Frontal cortex (tissue), 4 donors: Measurements from ENCODE around the gene CDC42. TPM values are rescaled to one million over a fixed set of nuclear protein-coding genes. Genes with fewer than 3 reads are reported as not detected.

Experiments
- DNase-seq, 2 donors: peaks; one replicate each; pipeline ENCODE4 v3.0.0; 2012; ENCODE audit warnings: low spot score in 2 of 2
- FAIRE-seq: peaks from 2 replicates; lab custom pipeline; 2012; peaks lifted over from hg19 to GRCh38; lab: Jason Lieb, UNC
- total RNA-seq: library from RNA; depleted of rRNA; stranded (reverse); fragments of >200 nt; gene quantifications from one replicate; pipeline ENCODE4 v1.2.3, GENCODE V29; 2014
- donor health status: control.
- donor health status: control.
- donor health status: control.

The CDC42 gene
- total RNA-seq, 1 donor from 2014 or later = 468 TPM

DNA sequence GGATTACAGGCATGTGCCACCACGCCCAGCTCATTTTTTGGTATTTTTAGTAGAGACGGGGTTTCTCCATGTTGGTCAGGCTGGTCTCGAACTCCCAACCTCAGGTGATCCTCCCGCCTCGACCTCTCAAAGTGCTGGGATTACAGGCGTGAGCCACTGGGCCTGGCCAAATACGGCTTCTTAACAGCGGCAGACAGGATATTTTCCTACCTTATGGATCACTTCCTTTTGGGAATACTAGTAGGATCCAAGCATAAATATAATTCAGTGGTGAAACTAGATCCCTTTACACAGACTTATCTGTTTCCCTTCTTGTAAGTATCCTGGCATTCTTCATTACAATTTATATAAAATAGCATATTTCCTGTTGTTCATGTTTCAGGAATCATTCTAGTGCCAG is 49.5 kb downstream of the CDC42 start:
- DNase-seq (no peak), FAIRE-seq (no peak)

DNA sequence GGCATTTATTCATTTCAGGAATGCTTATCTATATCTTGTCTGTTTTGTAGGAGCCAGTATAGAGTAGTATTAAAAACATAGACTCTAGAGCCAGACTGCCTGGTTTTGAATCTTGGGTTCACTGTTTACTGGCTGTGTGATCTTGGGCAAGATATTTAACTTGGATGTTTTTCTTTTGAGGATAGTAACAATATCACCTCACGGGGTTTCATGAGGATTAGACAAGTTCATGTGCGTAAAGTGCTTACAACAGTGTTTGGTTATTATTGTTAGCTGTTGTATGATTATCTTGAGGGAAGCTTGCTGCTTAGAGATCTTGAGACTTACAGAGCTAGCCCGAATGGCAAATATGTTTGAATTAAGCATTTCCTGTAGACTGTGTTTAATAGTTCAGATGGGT is 50.2 kb downstream of the CDC42 start:
- FAIRE-seq (no peak), DNase-seq (no peak)

GRCh38 chr1:22104094-22104493 is 51.6 kb downstream of the CDC42 start:
- DNase-seq (no peak), FAIRE-seq (no peak)

- DNase-seq = no peak
- no peak for FAIRE-seq
Observed at GRCh38 chr1:22104865-22105437, 52.4 kb downstream of the CDC42 start.

GRCh38 chr1:22105611-22106207 is 53.2 kb downstream of the CDC42 start:
- DNase-seq = no peak

GRCh38 chr1:22107126-22107525 is 54.6 kb downstream of the CDC42 start:
- no peak for DNase-seq
- no peak for FAIRE-seq

More at GRCh38 chr1:22105611-22106207, 53.2 kb downstream of the CDC42 start:
- FAIRE-seq = no peak

DNA sequence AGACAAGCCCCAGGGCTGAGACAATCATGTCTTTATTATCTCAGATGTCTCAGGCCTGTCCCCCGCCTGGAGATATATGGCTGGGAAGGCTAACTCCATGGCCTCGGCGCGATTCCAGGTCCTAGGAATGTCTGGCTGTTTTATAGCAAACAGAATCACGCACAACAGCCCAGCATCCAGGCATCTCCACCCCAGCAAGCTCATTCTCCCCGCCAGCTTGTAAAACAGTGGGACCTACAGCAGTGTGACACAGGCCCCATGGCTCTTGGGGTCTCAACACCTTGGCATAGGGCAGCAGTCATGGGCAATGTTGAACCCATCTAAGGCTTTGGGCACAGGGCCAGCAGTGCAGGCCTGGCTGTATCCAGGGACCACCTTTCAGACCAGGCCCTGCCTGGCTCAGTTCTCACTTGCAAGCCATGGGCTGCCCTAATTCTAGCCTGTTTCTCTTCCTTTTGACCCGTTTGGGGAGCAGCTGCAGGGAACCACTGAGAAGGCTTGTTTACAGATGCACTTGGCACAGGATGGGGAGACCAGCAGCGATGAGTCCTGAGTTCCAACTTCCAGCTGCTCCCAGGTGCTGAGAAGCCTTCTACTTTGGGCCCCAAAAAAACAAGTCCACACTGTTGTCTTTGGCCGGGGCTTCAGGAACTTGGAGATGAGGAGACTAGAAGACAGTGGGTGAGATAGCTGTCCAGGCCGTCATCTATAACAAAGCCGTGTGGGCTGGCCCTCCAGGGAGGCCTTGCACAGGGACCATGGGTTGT is 56.0 kb downstream of the CDC42 start:
- no peak for DNase-seq

GRCh38 chr1:22110016-22110415 is 57.5 kb downstream of the CDC42 start:
- DNase-seq (no peak), FAIRE-seq (no peak)

More for the DNA sequence above, 56.0 kb downstream of the CDC42 start:
- no peak for FAIRE-seq

- FAIRE-seq (no peak), DNase-seq (no peak)
Observed at GRCh38 chr1:22111115-22111514, 58.6 kb downstream of the CDC42 start.

DNA sequence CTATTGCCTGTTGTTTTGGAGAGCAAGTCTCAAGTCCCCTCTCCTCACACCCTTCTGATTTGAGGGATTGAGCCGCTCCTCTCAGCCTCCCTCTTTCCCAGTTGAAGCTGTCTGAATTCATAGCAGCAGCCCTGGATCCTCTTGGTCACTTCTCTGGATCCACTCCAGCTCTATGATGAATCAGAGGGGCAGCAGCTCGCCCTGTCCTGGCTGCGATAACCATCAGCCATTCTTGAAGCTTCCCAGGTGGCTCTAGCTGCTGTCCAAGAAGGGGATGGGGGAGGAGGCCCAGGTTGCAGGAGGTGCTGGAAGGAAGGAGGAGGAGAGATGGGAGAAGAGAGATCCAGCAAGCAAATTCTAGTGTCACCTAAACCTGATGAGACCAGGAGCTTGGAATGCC is 59.1 kb downstream of the CDC42 start:
- DNase-seq (no peak), FAIRE-seq (no peak)

DNA sequence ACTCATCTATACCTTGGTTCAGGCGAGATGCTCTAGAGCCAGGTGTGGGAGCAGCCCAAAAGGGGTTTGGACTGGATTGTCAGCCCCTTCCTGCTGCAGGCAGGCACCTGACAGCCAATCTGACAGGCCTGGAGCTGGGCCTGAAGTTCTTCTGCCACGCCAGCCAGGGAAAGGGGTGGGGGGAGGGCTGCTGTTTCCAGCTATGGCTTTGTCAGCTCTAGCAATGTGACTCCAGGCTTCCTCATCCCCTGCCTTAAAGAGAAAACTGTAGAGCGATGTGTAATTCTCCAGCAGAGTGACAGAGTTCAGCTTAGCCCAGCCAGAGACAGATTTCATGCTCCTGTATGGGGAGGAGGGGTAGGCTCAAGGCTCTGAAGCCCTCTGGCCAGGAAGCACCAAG is 60.0 kb downstream of the CDC42 start:
- FAIRE-seq (no peak), DNase-seq (no peak)

DNA sequence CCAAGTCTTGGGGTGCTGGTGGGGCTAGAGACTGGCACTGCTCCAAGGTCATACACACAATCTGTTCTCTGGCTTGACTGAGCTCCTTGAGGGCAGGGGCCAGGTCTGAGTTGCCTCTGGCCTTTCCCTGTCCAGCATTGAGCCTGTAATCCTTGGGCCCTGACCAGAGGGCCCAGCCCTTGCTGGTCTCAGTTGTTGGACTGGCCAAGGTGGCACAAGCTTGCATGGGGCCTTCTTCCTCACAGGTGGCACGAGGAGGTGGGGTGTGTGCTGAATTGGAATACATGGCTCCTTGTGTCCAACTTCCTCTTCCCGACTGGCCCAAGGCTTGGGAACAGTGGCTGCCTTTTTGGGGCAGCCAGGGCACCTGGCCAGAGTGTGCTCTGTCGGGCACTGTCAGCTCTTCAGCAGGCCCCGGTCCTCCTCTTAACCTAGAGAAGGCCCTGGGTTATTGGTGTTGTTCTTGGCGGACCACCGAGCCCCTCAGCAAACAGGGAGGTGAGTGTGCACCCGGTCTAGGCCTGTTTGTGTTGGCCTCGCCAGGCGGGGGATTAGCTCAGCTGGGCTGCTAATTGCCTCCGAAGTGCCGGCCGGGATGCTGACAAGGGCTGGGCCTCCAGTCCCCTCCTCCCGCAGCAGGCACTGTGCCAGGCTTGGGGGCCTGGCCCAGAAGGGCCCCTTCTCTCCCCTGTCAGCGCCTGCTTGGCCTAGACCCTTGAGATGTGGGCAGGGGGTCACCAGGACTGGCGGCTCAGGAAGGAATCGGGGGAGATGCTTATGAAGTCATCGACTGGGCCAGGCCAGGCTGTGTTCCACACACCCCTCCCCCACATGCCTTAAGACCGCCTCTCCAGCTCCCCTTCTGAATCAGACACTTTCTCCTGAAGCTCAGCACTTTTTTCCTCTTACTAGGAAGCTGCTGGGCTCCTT is 61.8 kb downstream of the CDC42 start:
- FAIRE-seq (no peak), DNase-seq (no peak)

GRCh38 chr1:22115286-22115685 is 62.8 kb downstream of the CDC42 start:
- FAIRE-seq = no peak
- DNase-seq = no peak

DNA sequence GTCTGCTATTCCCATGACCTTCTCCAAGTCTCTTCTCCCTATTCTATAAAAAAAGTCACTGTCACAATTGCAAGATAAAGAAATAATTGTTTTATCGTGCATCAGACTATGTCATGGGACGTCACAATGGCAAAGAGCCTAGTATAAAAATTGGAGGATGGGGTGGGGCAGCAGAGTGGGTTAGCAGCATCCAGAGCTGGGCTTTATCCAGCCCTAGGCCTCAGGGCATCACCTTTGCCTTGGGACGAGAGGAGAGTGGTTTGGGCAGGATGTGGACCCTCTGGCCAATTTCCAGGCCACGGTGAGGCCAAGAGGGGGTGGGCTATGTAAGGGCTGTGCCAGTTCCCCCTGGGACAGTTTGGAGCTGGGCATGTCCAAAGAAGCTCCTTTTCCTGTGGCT is 64.7 kb downstream of the CDC42 start:
- FAIRE-seq (no peak), DNase-seq (peak in 1 of 2 donors; percentile 51)

GRCh38 chr1:22117851-22118250 is 65.3 kb downstream of the CDC42 start:
- DNase-seq (no peak), FAIRE-seq (no peak)

GRCh38 chr1:22118291-22118992 is 65.9 kb downstream of the CDC42 start:
- FAIRE-seq (no peak), DNase-seq (no peak)

GRCh38 chr1:22119626-22120468 is 67.3 kb downstream of the CDC42 start:
- DNase-seq (no peak), FAIRE-seq (no peak)

- no peak for FAIRE-seq
- no peak for DNase-seq
Observed at GRCh38 chr1:22120469-22120790, 67.9 kb downstream of the CDC42 start.

DNA sequence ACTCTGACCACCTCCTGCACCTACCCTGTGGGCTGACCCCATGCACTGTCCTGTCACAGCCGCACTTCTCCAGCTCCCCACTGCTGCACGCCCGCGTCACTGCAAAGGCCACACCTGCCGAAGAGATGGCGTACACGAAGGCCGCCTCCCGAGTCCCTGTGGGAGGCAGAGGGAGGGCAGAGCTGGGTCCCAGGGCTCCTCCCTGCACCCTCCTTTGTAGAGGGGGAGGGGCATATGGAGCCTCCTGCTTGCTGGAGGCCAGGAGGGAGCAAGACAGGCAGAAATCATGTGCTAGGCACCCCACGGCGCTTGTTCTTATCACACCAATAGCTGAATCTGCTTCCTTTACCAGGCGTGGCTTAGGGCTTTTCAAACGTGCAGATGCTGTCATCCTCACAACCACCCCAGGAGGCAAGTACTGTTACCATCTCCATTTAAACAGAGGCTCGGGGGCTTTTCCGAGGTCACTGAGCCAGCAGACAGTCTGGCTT is 69.0 kb downstream of the CDC42 start:
- DNase-seq = no peak
- FAIRE-seq = no peak
